Heart left ventricle (tissue), 13 donors: ENCODE data around the gene LOXL3.

Source experiments
- CTCF ChIP-seq, 12 donors: fragments of 200-600 bp; sonication (generic) in 4 of 12; IDR thresholded peaks; one replicate each; pipeline versions ENCODE4 v1.5.0 to v1.8.0; 2018 to 2022; ENCODE audit warnings: antibody characterized with exemption in 12 of 12, mild to moderate bottlenecking in 5 of 12
- POLR2A ChIP-seq, 2 donors: fragments of 450-650 bp; IDR thresholded peaks; one replicate each; pipeline ENCODE4 v1.6.1; 2017; ENCODE audit warnings: antibody characterized with exemption in 2 of 2, mild to moderate bottlenecking in 2 of 2, moderate library complexity in 2 of 2
- donor health status: ischemic (EF 13 %, LVEDD 7.1; RV severe dilation, severe dysfunction).
- donor health status: DM: no; HTN: yes; CAD: no.
- donor health status: DM: no; HTN: no; CAD: no.
- donor health status: ischemic (EF 25% LVEDD 6.9; RV normal size, moderate dysfunction).
- donor health status: ischemic (EF 25% LVEDD 5.7; RV mildly dilated, moderate dysfunction).
- donor health status: ischemic (EF 35%, LVEDD 5.7; RV mildly dilated, moderate dysfunction).
- donor health status: nonischemic (EF 11% LVEDD 7.7; RV severe dilation, severe dysfunction).
- donor health status: DM: yes; HTN: yes; CAD: no.
- donor health status: PGD.
- donor health status: ischemic (EF 29% LVEDD 5.4; RV normal size, mild dysfunction).
- donor health status: nonischemic (EF 23%, LVEDD 6.1; RV moderate dilation, normal function).

DNA sequence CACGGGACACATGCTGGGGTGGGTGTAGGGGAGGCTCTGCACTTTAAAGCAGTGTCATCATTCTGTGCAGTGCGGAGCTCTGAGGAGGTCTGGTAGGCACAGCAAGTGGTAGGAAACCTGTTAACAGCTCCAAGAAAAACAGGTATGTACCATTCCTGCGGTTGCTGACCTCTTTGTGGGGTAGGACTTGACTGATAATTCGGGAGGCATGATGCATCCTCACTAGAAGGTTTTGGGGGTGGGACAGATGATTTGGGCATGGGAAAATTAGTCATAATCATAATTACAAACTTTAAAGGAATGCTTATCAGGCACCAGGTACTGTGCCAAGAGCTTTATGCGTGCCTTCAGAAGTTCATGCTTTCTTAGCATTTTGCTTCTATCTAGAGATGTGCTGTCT is 10.5 kb upstream of the LOXL3 start:
- TF ChIP-seq CTCF (IDR thresholded peaks at IDR 0.05) (no peak), POLR2A (IDR thresholded peaks at IDR 0.05) (no peak)
